SH-SY5Y (cell line): ENCODE measurements around the gene DHH.

Source experiments
- GATA2 ChIP-seq: IDR thresholded peaks from 2 replicates; pipeline ENCODE4 v1.6.1; 2011; ENCODE audit warnings: mild to moderate bottlenecking, low read depth, low read length
- GATA3 ChIP-seq: IDR thresholded peaks from 2 replicates; pipeline ENCODE4 v1.6.1; 2011; ENCODE audit warnings: low read depth, mild to moderate bottlenecking, low read length, moderate library complexity

DNA sequence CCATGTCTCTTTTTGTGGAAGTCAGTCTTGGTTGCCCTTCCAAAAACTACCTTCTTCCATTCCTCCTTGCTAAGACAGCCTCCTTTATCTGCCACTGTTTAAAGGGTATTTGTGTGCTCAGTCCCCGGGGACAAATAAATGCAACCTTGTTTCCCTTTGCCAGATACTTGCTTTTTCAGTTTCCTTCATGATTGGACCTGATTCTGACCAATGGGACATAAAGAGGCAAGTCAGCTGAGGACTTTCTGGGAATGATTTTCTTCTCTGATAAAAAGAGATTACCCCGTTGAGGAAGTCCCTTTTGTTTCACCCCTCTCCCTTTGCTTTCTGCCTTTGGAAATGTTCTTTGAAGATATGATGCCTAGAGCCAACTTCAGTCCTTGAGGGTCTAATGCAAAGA, 44.0 kb upstream of the DHH start:
- TF ChIP-seq GATA2 (no peak), GATA3 (no peak)
